Osteocyte (in vitro differentiated cells): ENCODE measurements around the gene PDE6A. TPM values are rescaled to one million over a fixed set of nuclear protein-coding genes. Genes with fewer than 3 reads are reported as not detected.

Experiments used
- DNase-seq: peaks from one replicate; pipeline ENCODE4 v3.0.0; 2021; ENCODE audit warnings: mixed read lengths; ENCODE audit not compliant: unreplicated experiment; ENCODE audit errors: extremely low spot score
- H3K27ac Mint-ChIP-seq: one replicate; pipeline ENCODE4 v1.8.0; 2021; ENCODE audit warnings: mild to moderate bottlenecking, mixed read lengths; ENCODE audit not compliant: unreplicated experiment
- H3K27me3 Mint-ChIP-seq: one replicate; pipeline ENCODE4 v1.8.0; 2021; ENCODE audit warnings: mixed read lengths; ENCODE audit not compliant: unreplicated experiment
- H3K36me3 Mint-ChIP-seq: one replicate; pipeline ENCODE4 v1.8.0; 2021; ENCODE audit warnings: mixed read lengths; ENCODE audit not compliant: unreplicated experiment
- H3K4me1 Mint-ChIP-seq: one replicate; pipeline ENCODE4 v1.8.0; 2021; ENCODE audit warnings: mixed read lengths; ENCODE audit not compliant: unreplicated experiment
- H3K4me3 Mint-ChIP-seq: one replicate; pipeline ENCODE4 v1.8.0; 2021; ENCODE audit warnings: mild to moderate bottlenecking, moderate library complexity, mixed read lengths; ENCODE audit not compliant: unreplicated experiment
- H3K9me3 Mint-ChIP-seq: one replicate; pipeline ENCODE4 v1.8.0; 2021; ENCODE audit warnings: mixed read lengths; ENCODE audit not compliant: unreplicated experiment
- total RNA-seq: library from RNA; stranded (reverse); gene quantifications from 2 replicates; pipeline ENCODE4 v1.2.1, GENCODE V29; 2021
- TF ChIP-seq, protein P1 (sequence below): fragments of 200-600 bp; sonication (generic); IDR thresholded peaks from 2 replicates; pipeline ENCODE4 v1.5.0; 2021; ENCODE audit warnings: antibody characterized with exemption, mild to moderate bottlenecking, moderate library complexity

The PDE6A gene
- total RNA-seq, 1 donor from 2014 or later: not detected

DNA sequence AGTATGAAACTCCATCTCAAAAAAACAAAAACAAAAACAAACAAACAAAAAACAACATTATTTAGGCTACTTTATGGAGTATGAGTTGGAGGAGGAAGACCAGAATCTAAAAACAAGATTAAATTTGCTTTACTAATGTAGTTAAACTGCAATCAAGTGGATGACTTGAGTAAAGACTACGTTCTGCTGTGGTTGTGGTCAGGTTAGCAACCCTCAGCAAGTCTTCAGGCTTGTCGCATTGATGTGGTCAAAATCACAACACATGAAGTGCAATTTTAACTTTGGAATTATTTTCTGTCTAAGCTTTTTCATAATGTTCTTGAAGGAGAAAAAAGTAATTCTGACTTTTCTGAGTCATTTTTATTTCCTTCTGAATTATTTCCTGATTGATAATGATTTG, 43.1 kb downstream of the PDE6A start:
- H3K27ac Mint-ChIP-seq: no peak overlapping the region
- H3K9me3 Mint-ChIP-seq: no peaks in the 10 kb centered on the region
- peaks cover 8% of the 10 kb centered on the region for H3K4me1 Mint-ChIP-seq
- TF ChIP-seq, protein P1, sequence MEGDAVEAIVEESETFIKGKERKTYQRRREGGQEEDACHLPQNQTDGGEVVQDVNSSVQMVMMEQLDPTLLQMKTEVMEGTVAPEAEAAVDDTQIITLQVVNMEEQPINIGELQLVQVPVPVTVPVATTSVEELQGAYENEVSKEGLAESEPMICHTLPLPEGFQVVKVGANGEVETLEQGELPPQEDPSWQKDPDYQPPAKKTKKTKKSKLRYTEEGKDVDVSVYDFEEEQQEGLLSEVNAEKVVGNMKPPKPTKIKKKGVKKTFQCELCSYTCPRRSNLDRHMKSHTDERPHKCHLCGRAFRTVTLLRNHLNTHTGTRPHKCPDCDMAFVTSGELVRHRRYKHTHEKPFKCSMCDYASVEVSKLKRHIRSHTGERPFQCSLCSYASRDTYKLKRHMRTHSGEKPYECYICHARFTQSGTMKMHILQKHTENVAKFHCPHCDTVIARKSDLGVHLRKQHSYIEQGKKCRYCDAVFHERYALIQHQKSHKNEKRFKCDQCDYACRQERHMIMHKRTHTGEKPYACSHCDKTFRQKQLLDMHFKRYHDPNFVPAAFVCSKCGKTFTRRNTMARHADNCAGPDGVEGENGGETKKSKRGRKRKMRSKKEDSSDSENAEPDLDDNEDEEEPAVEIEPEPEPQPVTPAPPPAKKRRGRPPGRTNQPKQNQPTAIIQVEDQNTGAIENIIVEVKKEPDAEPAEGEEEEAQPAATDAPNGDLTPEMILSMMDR: no peak
- DNase-seq: no peak
- H3K27me3 Mint-ChIP-seq: no peaks in the 10 kb centered on the region
- no peak overlapping the region for H3K4me3 Mint-ChIP-seq
- no peaks in the 10 kb centered on the region for H3K36me3 Mint-ChIP-seq

DNA sequence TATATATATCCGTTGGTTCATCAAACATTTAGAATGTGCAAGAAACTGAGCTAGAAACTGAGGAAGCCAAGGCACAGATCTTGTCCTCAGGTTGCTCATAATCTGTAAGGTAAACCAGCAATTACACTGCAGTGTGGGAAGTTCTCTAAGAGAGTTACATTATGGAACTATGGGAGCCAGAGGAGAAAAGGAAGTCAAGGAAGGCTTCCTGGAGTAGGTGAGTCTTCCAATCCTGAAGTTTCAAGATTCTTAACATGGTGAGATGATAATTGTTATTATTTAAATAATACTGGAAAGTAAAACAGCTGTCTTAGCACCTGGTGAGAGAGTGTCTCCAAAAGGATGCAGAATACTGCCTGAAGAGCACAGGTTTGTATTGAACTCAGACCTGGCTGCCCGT, 44.2 kb downstream of the PDE6A start:
- H3K9me3 Mint-ChIP-seq: no peaks in the 10 kb centered on the region
- H3K36me3 Mint-ChIP-seq: no peaks in the 10 kb centered on the region
- H3K4me3 Mint-ChIP-seq: no peak overlapping the region
- TF ChIP-seq, protein P1: no peak
- no peak overlapping the region for H3K27ac Mint-ChIP-seq
- H3K27me3 Mint-ChIP-seq: no peaks in the 10 kb centered on the region
- H3K4me1 Mint-ChIP-seq: peaks cover 19% of the 10 kb centered on the region
- no peak for DNase-seq

GRCh38 chr5:149898811-149899210, 45.8 kb downstream of the PDE6A start:
- no peaks in the 10 kb centered on the region for H3K27me3 Mint-ChIP-seq
- DNase-seq: no peak
- peaks cover 25% of the 10 kb centered on the region for H3K4me1 Mint-ChIP-seq
- H3K4me3 Mint-ChIP-seq: no peak overlapping the region
- no peaks in the 10 kb centered on the region for H3K9me3 Mint-ChIP-seq
- H3K27ac Mint-ChIP-seq: no peak overlapping the region
- TF ChIP-seq, protein P1: no peak
- H3K36me3 Mint-ChIP-seq: no peaks in the 10 kb centered on the region

DNA sequence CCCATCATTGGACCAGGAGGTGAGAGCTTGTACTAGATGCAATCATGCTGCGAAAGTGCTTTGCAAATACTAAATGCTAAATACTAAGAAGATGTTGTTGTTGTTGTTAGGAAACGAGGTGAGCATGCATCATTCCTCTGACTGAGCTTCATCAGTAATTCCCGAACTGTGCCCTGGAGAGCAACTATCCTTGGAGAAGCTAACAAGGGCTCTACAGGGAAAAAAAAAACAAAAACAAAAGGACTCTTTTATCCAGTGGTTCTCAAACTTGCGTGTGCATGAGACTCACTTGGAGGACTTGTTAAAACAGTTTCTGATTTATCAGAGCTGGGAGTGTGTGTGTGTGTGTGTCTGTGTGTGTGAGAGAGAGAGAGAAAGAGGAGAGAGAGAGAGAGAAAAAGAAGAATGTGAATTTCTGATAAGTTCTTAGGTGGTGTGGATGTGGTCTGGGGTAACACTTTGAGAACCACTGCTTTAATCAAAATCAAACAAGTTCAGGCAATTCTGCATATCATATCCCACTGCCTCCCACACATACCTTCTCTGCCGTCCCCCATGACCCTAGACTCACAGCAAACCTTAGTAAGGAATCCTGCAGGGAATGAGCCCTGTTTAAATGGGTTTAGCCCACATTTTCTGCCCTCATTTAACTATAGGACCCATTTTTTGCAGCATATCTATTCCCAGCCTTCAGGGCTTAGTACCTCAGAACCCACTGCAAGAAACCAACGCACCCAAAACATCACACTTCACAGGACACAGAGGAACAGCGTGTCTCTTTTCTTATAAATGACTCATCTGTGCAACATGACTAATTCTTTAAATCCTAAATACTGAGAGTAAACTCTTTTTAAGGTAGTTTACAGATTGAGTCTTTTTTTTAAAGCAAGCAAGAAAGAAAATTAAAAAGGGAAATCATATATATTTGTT, 48.9 kb downstream of the PDE6A start:
- H3K27me3 Mint-ChIP-seq: no peaks in the 10 kb centered on the region
- H3K4me1 Mint-ChIP-seq: peaks cover 26% of the 10 kb centered on the region
- H3K9me3 Mint-ChIP-seq: no peaks in the 10 kb centered on the region
- H3K4me3 Mint-ChIP-seq: no peak overlapping the region
- no peaks in the 10 kb centered on the region for H3K36me3 Mint-ChIP-seq
- no peak for DNase-seq
- H3K27ac Mint-ChIP-seq: peak overlapping the region; percentile 24
- TF ChIP-seq, protein P1: no peak

GRCh38 chr5:149894237-149894636, 50.4 kb downstream of the PDE6A start:
- DNase-seq: no peak
- TF ChIP-seq, protein P1: no peak
- H3K36me3 Mint-ChIP-seq: no peaks in the 10 kb centered on the region
- H3K4me3 Mint-ChIP-seq: no peak overlapping the region
- H3K9me3 Mint-ChIP-seq: no peaks in the 10 kb centered on the region
- H3K27ac Mint-ChIP-seq: no peak overlapping the region
- H3K4me1 Mint-ChIP-seq: peaks cover 26% of the 10 kb centered on the region
- no peaks in the 10 kb centered on the region for H3K27me3 Mint-ChIP-seq
